ENCODE measurements around the gene ABI1.

The ABI1 gene

DNA sequence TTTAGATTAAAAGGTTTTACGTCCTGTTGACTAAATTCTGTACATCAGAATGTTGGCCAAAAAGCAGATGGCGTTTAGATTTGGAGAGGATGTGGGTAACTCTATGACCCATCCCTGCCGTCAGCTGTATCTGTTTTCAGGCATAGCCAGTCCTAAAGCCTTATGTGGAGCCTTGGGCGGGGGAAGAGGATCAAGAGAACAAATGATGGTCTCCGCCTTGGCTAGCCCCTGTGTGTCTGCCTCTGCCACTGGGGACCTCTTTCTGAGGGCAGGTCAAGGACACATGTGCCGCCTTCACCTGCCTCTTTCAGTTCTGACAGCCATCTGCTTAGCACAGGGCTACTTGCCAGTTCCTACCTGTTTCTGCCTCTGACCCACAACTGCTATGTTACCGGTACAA lies 139.2 kb downstream of the ABI1 start:
- Mint-ChIP-seq H3K4me1 (no peaks in the 10 kb centered on the region), H3K9me3 (no peaks in the 10 kb centered on the region), H3K27ac (no peak overlapping the region), H3K27me3 (ENCODE audit: low read depth) (no peaks in the 10 kb centered on the region), H3K4me3 (no peak overlapping the region), H3K36me3 (ENCODE audit: low read depth) (peaks cover 27% of the 10 kb centered on the region)
- TF ChIP-seq, protein P1, sequence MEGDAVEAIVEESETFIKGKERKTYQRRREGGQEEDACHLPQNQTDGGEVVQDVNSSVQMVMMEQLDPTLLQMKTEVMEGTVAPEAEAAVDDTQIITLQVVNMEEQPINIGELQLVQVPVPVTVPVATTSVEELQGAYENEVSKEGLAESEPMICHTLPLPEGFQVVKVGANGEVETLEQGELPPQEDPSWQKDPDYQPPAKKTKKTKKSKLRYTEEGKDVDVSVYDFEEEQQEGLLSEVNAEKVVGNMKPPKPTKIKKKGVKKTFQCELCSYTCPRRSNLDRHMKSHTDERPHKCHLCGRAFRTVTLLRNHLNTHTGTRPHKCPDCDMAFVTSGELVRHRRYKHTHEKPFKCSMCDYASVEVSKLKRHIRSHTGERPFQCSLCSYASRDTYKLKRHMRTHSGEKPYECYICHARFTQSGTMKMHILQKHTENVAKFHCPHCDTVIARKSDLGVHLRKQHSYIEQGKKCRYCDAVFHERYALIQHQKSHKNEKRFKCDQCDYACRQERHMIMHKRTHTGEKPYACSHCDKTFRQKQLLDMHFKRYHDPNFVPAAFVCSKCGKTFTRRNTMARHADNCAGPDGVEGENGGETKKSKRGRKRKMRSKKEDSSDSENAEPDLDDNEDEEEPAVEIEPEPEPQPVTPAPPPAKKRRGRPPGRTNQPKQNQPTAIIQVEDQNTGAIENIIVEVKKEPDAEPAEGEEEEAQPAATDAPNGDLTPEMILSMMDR (IDR thresholded peaks at IDR 0.05; ENCODE audit: unreplicated experiment in 3 of 3), result no peak

DNA sequence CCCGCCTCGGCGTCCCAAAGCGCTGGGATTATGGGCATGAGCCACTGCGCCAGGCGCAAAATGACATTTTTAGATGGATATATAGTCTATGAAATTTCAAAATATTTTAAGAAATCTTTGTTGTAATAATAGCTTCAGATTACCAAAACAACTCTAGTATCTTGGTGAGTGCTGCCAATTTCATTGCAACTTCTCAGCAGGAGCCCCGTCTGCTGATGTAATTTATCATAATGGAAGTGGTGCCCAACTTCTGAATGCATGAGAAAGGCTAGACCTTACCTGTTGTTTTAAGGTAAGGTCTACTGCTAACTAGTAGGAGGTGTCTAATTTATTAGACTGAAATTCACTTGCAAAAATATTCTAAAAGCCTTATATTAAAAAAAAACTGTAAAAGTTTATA lies 143.3 kb downstream of the ABI1 start:
- no peaks in the 10 kb centered on the region for H3K27me3 Mint-ChIP-seq (ENCODE audit: low read depth)
- TF ChIP-seq, protein P1 (IDR thresholded peaks at IDR 0.05; ENCODE audit: unreplicated experiment in 3 of 3), result no peak
- no peaks in the 10 kb centered on the region for H3K9me3 Mint-ChIP-seq
- H3K4me3 Mint-ChIP-seq, result no peak overlapping the region
- H3K36me3 Mint-ChIP-seq (ENCODE audit: low read depth), result peaks cover 33% of the 10 kb centered on the region
- no peak overlapping the region for H3K27ac Mint-ChIP-seq
- H3K4me1 Mint-ChIP-seq, result no peaks in the 10 kb centered on the region

DNA sequence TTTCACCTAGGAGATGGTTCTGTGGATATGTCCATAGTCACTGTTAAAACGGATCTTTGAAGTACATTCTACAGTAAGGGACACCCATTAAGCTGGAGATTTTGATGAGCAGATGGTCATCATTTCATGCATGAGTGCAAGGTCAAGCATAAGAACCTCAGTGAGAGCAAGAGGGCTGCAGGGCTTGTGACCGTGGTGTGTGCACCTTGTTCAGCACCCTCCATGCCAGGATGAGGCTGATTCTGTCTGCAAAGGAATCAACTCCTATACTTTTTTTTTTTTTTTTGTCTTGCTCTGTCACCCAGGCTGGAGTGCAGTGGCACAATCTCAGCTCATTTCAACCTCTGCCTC lies 145.6 kb downstream of the ABI1 start:
- H3K4me1 Mint-ChIP-seq, result no peaks in the 10 kb centered on the region
- no peaks in the 10 kb centered on the region for H3K27me3 Mint-ChIP-seq (ENCODE audit: low read depth)
- peak overlapping the region in 1 of 3 experiments; percentile 57 for H3K27ac Mint-ChIP-seq
- TF ChIP-seq, protein P1 (IDR thresholded peaks at IDR 0.05; ENCODE audit: unreplicated experiment in 3 of 3), result no peak
- peaks cover 32% of the 10 kb centered on the region for H3K36me3 Mint-ChIP-seq (ENCODE audit: low read depth)
- H3K4me3 Mint-ChIP-seq, result no peak overlapping the region
- H3K9me3 Mint-ChIP-seq, result no peaks in the 10 kb centered on the region

DNA sequence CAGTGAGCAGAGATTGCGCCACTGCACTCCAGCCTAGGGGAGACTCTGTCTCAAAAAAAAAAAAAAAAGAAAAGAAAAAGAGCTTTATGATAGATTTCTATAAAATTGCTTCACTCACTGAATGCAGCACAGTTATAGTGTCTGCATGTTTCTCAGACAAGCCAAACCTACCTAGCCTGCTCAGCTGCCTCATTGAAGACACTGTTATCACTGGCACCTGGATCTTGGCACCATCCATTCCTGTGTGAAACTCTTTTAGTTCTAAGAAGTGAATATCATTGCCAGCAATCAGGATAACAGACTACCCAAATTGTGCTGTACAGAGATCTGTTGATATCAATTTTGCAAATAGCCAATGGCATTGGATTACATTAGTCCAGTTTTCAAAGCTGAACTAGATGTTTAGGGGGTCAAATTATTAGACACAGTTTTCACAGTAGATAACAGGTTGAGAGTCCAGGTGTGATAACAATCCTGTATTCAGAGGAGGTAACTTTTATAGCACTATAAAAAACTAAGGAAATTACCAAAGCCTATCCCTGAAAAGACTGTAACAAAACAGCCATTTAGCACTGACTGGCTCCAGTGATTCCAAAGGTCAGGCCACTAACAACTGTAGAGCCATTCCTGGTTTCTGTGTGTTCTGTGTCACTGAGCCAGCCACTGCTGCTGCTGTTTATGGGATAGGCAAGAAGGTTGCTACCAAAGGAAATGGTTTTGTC lies 146.2 kb downstream of the ABI1 start:
- peak overlapping the region in 1 of 3 experiments; percentile 57 for H3K27ac Mint-ChIP-seq
- H3K27me3 Mint-ChIP-seq (ENCODE audit: low read depth), result no peaks in the 10 kb centered on the region
- H3K4me1 Mint-ChIP-seq, result no peaks in the 10 kb centered on the region
- peaks cover 29% of the 10 kb centered on the region for H3K36me3 Mint-ChIP-seq (ENCODE audit: low read depth)
- no peaks in the 10 kb centered on the region for H3K9me3 Mint-ChIP-seq
- TF ChIP-seq, protein P1 (IDR thresholded peaks at IDR 0.05; ENCODE audit: unreplicated experiment in 3 of 3), result no peak
- no peak overlapping the region for H3K4me3 Mint-ChIP-seq

DNA sequence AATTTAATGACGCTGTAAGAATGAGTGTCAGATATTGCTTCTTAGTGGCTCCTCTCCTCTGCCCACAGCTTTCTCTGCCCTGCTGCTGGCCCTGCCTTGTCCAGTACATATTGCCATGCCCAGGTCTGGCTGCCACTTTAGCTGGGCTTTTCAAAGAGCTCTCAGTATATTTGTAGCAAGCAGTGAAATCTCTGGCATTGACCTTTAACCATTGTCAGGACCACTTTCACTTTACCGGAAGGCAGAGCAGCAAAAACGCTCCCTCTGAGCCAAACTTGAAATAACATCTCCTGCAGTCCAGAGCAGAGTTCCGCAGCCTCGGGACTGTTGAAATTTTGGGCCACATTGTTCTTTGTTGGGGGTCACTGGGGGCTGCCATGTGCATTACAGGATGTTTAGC lies 149.4 kb downstream of the ABI1 start:
- Mint-ChIP-seq H3K4me1 (no peaks in the 10 kb centered on the region), H3K9me3 (no peaks in the 10 kb centered on the region), H3K36me3 (ENCODE audit: low read depth) (peaks cover 43% of the 10 kb centered on the region), H3K27me3 (ENCODE audit: low read depth) (no peaks in the 10 kb centered on the region), H3K27ac (no peak overlapping the region), H3K4me3 (no peak overlapping the region)
- TF ChIP-seq, protein P1 (IDR thresholded peaks at IDR 0.05; ENCODE audit: unreplicated experiment in 3 of 3), result no peak

DNA sequence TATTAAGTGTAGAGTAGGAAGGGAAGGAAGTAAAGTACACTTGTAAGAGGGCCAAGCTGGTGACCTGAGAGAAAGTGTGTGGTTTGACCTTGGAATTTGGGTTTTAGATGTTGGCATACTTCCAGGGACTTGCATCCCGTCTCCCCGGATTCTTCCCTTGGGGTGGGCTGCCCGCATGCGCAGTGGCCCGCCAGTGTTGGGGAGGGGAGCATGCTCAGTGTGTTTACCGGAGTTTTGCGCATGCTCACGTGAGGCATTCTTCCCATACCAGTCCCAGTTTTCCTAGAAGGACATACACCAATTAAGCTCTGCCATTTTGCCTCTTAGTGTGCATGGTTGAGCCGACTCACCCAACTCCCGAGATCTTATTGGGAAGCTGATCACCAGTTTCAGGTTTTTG lies 153.8 kb downstream of the ABI1 start:
- peaks cover 47% of the 10 kb centered on the region for H3K36me3 Mint-ChIP-seq (ENCODE audit: low read depth)
- TF ChIP-seq, protein P1 (IDR thresholded peaks at IDR 0.05; ENCODE audit: unreplicated experiment in 3 of 3), result no peak
- peaks cover 4% of the 10 kb centered on the region for H3K4me1 Mint-ChIP-seq
- H3K27me3 Mint-ChIP-seq (ENCODE audit: low read depth), result no peaks in the 10 kb centered on the region
- no peaks in the 10 kb centered on the region for H3K9me3 Mint-ChIP-seq
- H3K4me3 Mint-ChIP-seq, result no peak overlapping the region
- peak overlapping the region in 1 of 3 experiments; percentile 31 for H3K27ac Mint-ChIP-seq
